22Rv1 (cell line): ENCODE data around the gene DLG4.

Experiments
- H3K27ac ChIP-seq: fragments of 450-650 bp; 2 replicates; pipeline ENCODE4 v1.5.1; 2017
- CTCF ChIP-seq: fragments of 450-650 bp; IDR thresholded peaks from 2 replicates; pipeline ENCODE4 v1.5.1; 2017; ENCODE audit warnings: mild to moderate bottlenecking
- ZFX ChIP-seq: fragments of 450-650 bp; IDR thresholded peaks from 2 replicates; pipeline ENCODE4 v1.6.1; 2017; ENCODE audit warnings: antibody characterized with exemption, borderline replicate concordance

DLG4 gene

DNA sequence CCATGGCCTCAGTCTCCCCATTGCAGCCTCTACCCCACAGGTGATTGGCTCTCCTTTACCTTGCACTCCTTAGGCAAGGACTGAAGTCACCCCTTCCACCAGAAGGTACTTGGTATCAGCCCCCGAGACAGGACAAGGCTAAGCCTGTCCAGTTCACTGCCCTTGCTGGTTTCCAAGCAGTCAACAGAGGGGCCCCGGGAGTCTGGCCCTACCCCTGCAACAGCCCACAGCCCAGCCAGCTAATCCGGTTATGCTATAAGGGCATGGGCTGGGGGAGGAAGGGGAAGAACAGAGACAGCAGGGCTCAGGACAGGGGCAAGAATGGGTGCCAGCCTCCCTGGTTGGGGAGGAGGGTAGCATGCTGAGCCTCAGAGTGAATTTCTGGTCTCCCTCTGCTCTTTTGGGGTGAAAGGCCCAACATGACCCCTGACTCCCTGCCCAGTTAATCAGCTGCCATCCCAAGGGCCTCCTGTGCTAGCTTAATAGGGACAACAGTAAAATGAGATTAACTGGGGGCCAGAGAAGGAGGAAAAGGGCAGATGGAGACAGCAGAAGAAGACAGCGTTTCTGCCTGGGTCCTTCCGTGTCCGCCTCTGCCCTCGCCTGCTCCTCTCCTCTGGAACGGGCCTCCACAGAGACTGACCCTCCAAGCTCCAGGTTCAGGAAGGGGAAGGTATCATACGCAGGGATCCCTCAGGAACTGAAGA lies 10.7 kb downstream of the DLG4 start:
- no peak overlapping the region for H3K27ac ChIP-seq
- no peak for TF ChIP-seq CTCF
- TF ChIP-seq ZFX, result no peak

DNA sequence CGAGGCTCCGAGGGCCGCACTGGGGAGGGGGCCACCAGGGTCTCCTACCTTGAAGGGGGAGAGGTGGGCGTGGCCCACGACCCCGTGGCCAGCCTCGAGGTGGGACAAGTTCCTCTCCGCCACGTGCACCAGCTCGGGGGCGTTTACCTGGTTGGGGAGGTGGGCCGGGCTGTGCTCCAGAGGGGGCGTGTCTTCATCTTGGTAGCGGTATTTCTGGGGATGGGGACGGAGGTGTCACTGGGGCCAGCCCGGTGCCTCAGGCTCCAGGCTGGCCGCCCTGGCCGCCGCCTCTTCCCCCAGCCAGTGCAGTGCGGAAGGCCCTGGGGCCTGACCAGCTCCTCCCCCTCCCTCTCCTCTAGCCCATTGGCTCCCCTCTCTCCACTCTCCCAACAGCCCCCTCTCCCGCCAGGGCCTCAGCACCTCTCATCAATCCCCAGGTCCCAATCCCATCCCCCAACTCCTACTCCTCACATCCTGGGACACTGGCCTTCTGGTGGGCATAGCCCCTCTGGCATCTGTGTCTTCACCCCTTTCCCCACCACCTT lies 11.5 kb downstream of the DLG4 start:
- no peak overlapping the region for H3K27ac ChIP-seq
- TF ChIP-seq ZFX (no peak), CTCF (no peak)

- no peak for TF ChIP-seq CTCF
- TF ChIP-seq ZFX, result no peak
- H3K27ac ChIP-seq, result no peak overlapping the region
Observed at GRCh38 chr17:7207120-7208001, 12.3 kb downstream of the DLG4 start.

DNA sequence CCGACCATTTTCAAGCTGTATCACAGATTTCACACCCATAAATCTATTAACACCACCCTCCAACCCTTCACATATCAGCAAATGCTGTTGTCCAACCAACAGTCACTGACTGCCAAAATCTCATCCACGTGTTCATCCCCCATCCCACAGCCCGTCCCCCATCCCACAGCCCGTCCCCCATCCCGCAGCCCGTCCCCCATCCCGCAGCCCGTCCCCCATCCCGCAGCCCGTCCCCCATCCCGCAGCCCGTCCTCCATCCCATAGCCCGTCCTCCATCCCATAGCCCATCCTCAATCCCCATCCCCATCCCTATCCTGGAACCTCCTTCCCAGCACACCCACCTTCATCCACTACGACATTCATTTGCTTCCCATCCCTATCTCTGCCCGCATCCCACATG lies 14.1 kb downstream of the DLG4 start:
- no peak overlapping the region for H3K27ac ChIP-seq
- no peak for TF ChIP-seq CTCF
- no peak for TF ChIP-seq ZFX

DNA sequence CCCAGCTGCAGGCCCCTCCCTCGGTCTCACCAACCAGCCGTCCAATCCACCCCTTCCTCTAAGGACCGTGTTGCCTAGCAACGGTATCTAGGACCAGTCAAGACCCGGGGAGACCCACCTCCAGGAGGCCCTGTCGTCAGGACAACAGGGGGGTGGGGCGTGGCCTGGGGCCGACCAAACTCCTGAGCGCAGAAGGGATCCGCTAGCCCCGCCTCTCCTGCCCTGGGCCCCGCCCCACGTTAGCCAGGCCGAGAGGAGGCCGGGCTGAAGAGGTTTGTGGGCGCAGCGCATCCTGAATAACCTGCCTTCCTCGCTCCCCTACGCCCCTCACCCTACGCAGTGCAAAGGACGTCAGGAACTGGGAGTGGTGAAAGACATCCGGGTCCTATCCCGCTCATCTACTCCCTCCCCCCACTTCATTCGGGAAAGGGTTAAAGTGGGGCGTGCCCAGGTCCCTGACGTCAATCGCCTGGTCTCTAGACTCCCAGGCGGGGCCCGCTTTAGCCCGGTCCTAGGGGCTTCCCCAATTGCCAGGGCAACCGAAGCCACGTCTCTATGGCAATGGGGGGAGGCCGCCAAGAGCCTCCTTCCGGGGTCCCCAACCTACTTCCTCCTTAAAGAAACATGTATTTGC lies 14.7 kb downstream of the DLG4 start:
- no peak overlapping the region for H3K27ac ChIP-seq
- TF ChIP-seq CTCF (no peak), ZFX (no peak)

- no peak overlapping the region for H3K27ac ChIP-seq
- no peak for TF ChIP-seq CTCF
- TF ChIP-seq ZFX, result no peak
Observed at GRCh38 chr17:7204336-7204735, 15.3 kb downstream of the DLG4 start.
